ENCODE data around the gene TENM4.

Gene TENM4

DNA sequence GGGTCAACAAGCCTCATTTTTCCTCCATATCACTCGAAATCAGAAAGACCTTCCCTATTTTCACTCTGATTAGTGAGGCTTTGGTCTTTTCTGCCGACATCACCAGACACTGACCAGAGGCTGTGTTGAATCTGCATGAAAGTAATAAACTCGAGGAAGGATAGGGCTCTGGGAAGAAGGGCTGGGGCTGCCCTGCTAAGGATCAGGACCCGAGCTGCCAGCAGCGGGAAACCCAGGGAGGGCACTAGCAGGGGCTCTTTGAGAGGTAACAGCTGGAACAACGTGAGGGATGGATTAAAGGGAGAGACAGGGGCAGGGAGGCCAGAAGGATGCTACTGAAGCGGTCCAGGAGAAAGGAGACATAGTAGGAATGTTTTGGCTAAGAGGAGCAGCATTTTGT is 488.7 kb downstream of the TENM4 start:
- no peak for FAIRE-seq

DNA sequence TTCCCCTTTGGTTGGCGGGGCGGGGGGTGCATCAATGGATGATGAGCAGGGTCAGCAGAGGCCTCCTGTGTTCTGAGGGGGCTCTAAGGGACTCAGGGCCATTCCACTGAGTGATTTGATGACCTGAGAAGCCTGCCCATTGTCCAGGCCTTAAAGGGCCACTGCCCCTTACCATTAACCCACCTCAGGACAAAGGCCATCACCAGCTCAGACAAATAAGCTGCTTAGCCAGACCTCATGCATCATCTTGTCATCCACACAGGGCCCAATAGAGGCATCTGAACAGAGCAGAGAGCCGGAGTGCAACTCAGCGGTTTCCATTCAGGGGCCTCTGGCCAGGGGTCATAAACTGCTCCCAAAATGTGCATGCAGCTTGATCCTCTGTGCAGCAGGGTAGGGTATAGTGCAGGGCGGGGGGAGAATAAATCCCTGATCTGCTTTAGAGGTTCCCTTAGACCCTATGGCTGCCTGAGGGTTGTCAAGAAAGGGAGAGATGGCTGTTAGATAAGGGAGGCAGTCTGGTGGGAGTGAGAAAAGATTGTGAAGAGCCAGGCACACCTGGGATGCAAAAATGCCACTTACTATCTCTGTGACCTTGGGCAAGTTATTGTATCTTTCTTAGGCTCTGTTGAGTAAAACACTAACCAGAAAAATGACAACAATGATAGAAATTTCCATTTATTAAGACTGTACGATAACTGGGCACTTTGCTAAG is 490.7 kb downstream of the TENM4 start:
- FAIRE-seq: no peak

DNA sequence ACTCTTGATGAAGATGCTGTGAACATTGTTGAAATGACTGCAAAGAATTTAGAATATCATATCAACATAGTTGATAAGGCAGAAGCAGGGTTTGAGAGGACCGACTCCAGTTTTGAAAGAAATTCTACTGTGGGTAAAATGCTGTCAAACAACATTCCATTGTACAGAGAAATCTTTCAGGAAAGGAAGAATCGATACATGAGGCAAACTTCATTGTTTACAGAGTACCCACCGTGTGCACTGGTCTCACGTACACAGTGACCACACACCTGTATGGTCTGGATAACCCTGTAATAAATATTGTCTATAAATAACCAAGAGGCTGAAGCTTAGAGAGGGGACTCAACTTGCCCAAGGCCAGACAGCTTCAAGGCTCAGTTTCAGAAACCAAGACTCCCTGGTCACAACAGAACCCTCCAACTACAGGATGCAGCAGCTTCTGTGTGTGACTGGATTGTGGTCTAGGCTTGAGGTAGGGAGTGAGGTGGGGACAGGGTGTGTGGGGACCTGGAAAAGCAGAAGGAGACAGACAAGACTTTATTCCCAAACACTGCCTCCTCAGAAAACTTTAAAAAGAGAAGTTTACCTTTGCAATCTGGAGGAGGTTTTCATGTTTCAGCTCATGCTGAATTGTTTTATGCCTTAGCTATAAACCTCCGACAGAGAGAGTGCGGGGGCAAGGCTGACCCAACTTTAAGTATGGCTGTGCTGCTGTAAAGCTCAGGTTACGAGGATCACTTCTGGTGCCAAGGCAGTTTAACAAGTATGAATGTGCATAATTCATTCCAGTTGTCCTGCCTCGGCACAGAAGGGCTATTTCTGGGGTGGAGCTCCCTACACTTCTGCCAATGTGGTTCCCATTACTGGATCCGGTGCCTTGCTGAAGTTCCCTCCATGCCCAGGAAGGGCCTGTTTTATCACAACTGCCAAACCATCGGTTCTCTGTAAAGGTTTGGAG is 493.6 kb downstream of the TENM4 start:
- no peak for FAIRE-seq

DNA sequence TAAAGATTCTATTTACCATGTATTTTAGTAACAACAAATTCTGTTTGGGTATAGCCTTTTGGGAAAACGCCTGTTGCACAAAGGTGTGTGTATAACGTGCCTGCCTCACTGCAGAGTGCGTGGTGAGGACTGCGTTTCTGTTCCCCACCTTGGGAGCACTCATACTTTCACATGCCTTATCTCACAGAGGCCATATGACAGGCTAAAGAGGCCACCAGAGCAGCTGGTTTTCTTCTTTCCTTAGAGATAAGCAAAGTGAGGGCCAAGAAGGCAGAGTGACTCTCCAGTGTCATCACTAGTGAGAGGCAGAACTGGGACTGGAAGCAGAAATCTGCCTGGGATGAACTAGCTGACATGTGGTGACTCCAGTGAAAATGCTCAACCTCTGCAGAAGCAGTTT is 497.0 kb downstream of the TENM4 start:
- FAIRE-seq: no peak

DNA sequence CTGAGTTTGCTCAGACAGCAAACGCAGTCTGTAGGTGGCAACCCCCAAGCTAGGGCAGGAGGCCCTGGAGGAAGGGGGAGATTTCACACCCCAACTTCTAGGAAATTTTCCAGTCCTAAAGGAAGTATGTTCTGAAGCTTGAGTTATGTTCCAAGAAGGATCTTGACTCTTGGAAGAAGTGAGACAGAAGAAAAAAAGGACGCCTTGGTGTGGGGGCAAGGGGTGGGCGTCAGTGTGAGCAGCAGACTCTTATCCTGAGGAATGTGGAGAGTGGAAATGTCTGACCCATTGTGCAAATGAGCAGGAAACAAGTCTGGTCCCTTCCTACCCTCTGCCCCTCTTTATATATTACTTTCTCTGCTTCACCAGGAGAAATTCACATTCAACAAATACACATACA is 497.7 kb downstream of the TENM4 start:
- no peak for FAIRE-seq

DNA sequence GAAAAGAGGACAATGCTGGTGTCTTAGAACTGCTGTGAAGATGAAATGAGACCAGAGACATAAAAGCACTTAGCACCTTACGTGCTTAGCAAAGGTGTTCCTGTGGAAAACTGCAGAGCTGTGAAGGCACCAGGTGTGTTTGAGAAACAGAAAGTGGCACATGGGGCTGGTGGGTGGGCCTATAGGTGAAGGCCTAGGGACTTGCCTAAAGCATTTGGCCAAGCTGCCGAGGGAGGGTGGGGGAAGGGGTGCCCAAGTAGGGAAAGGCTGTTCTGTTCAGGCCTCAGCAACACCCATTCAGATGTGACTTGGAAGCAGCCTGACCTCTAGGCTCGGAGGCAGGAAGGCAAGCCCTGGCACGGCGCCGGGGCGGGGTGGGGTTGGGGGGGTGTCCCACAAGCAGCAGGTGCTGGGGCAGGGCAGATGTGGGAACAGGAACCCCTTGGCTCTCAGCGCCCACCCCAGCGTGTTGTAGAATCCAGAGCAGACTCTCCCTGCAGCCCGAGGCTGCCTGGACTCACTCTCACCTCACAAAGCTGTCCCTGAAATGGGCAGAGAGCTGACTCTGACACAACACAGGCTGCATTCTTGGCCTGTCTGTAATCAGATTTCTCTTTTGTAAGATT is 499.5 kb downstream of the TENM4 start:
- no peak for FAIRE-seq

DNA sequence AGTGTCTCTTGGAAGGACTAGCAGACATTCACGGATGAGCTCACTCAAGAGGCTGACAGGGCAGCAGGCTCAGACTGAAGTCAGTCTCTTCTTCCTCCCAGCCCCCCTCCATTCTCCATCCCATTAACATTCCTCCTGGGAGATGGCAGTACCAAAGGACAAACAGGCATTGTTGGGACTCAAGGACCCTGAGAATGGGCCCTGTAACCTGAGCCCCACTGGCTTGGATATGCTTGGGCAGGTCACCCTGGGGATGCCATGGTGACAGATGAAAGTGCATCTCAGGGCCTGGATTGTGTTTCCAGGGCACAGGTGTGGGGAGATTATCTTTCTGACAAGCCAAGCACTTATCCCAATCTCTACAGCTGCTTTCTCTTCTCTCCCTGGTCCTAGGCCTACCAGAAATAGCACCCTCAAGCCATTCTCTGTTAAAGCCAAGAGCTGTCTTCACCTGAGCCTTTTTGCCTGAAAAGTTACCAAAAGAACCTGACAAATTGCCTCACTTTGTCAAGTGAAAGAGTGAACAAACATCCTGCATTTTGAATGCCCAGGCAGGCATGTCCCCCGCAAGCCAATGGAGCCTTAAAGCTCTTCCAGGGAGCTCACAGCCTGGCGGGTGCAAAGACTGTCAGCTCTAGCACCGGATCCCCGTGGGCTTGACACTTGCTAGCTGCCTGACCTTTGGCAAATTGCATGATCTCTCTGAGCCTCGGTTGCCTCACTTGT is 500.2 kb downstream of the TENM4 start:
- FAIRE-seq: no peak

DNA sequence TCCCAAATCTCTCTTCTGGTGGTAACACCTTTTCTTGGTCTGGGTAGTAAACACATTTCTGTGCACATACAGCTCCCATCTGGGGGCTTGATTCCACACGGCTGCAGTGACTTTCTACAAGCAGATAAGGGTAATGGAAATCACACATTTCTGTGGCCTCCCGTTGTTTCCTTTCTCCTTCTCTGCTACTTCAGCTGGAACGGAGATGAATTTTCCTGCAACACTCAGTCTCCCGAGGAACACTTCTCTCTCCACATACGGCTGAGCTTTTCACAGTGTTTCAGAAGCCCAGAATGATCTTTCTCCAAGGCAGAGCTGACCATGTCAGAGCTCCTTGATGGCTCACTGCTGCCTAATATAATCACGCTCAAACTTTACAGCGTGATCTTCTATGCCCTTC is 501.9 kb downstream of the TENM4 start:
- no peak for FAIRE-seq

DNA sequence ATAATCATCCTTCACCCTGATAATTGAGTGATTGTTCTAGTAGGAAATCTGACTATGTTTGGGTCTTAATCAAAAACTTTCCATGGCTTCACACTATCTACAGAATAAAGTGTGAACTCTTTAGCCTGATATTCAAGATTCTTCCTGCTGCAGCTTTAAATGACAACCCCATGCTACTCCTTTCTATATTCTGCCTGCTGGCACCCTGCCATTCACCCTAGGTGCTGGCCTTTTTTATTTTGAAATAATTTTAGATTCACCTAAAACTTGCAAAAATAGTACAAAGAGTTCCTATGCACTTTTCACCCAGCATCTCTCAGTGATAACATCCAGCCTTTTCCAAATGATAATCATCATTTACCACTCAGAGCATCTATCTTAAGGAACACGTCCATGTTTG is 502.8 kb downstream of the TENM4 start:
- FAIRE-seq: no peak

DNA sequence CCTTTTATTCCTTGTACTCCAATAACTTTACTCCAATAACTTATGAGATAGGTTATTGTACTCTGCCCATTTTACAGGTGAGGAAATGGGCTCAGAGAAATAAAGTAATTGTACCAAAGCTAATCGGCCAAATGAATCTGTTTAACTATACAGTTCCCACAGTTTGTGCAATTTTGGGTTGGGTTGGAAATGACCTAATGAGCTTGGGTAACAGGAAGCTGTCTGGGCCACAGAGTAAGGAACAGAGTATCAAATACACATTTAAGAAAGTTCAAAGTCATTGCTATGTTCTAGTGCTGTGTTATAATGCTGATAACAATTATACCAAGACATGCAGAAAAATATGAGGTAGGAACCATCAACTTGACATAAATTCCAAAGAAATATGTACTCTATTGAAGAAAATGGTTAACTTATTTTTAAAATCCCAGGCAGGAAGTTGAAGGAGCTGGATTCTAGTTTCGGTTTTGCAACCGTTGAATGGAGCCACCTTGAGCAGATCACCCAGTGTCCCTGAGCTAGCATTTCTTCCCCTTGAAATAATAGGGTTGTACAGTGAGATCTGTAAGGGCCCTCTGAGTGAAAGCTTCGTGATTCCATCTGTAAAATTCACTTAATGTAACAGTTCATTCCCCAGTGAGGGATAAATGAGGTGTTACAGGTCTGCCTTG is 505.3 kb downstream of the TENM4 start:
- FAIRE-seq: no peak

DNA sequence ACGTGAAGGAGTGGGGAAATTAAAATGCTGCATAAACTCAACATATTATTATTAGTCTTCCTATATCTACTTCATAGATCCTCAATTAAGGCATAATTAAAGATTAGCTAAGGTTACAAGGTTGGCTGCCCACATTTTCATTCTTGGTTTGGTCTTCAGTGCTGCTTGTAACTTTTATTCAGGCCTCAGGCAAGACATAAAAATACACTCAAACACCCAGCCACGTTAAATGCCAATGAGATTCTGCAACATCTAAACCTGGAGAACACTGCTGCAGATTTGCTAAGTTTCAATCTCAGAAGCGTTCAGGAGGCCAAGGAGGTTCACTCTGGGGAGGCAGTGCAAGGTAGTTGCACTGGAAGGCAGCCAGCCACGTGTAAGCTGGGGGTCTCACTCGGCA is 507.5 kb downstream of the TENM4 start:
- FAIRE-seq: no peak

DNA sequence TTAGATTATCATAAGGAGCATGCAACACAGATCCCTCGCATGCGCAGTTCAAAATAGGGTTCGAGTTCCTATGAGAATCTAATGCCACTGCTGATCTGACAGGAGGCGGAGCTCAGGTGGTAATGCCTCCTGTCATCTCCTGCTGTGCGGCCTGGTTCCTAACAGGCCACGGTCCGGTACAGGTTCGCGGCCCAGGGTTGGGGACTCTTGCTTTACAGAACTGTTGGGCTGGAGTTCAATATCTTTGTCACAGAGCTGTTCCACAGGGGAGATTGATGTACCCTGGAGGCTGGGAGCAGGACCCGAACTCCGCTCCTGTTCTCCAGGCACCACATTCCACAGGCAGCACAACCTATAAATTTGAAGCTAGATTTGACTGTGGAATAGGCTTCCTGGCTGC is 508.1 kb downstream of the TENM4 start:
- FAIRE-seq: no peak

DNA sequence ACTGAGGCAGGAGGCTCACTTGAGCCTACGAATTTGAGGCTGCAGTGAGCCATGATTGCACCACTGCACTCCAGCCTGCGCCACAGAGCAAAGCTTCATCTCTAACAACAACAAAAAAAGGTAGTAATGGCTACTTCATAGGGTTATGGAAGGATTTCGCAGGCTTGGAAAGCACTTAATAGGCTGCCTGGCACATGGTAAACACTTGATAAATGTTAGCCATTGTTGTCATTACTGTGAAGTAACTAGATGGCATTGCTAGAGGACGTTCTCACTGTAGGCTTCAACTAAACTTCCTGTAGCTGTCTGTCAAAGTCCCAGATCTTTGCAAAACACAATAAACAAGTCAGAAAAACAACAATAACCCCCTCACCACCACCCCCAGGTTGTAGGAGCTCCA is 508.9 kb downstream of the TENM4 start:
- FAIRE-seq: no peak

DNA sequence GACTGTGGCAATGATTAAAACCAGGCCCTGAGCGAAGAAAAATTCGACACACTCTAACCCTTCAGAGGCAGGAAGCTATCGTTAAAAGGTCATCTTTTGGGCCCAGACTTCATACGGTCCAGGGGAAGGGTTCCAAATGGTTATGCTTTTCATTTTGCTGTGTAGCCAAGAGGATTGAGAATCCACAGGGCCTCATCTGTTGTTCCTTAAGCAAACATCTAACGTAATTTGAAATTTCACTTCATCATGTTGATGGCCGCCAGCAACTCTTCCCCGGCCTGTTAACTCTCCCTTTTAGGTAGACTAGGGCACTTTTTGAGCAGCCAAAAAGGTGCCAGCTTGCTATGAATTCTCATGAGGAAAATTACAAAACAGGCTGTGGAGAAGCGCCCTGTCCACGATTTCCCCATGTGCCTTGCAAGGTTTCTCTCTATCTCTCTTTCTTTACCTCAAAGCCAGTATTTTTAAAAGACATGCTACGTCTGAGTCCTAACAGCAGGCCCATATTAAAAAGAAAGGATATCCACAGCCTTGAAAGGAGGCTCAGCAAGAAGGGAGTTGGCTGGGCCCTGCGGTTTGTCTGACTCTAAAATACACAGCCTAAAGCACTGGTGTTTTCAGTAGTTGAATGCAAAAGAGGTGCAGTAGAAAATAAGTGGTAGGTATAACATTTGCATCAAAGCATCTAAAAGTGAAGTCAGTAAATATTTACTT is 509.9 kb downstream of the TENM4 start:
- no peak for FAIRE-seq

DNA sequence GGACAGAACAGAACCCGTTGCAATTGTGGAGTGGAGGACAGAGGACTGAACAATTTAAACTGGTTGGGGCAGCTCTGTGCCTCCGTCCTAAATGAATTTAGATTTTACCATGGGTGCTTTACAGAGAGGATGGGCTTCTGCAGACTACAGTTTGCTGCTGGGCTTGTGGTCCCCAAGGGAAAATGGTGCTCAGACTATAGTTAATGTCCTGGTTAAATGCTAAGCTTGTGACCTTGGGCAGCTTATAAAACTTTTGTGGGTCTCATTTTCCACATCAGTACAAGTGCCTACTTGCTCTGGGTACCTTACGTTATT is 511.0 kb downstream of the TENM4 start:
- no peak for FAIRE-seq

DNA sequence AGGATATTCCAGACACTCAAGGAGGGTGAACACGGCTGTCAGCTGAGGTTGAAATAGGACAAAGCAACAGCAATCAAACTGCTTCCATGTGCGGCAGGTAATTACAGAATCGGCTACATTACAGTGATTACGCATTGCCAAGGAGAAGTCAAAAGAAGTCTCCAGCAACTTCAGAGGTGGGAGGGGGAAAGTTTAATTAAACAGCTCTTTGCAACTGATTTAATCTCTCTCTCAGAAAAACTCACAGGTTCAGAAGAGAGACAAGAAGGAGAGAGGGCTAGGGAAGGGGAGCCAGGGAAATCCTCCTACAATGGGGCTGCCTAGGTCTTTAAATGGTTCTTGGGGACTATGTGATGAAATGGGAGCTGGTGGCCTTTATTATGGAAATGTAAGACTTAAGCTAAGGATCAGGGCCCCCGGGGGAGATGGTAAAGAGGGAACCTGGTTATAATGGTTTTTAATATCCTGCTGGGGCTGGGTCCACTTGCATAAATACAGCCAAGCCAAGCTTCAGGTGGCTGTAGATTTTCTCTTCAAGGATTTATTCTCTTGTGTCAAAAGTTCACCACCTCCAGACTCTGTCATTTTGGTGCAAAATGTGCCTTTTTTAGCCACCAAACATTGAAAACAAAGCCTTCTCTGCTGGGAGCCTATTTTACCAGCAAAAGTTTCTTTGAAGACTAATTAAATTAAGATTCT is 511.5 kb downstream of the TENM4 start:
- FAIRE-seq: no peak

DNA sequence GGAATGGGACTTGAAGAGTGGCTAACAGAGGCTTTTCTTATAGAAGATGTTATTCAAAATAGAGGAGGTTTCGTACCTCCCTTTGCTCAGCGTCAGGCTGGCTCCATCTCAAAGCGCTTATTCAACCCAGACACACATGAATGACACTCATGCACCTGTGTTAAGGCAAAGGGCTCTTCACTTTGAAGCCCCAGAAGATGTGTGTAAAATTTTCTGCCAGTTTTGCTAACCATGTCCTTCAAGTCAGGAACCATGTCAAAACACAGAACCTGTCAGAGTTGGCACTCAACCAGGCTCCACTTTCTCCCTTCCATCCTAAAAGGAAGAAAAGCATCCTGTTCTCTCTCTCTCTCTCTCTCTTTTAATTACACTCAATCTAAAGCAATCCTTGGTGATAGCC is 513.3 kb downstream of the TENM4 start:
- FAIRE-seq: no peak

DNA sequence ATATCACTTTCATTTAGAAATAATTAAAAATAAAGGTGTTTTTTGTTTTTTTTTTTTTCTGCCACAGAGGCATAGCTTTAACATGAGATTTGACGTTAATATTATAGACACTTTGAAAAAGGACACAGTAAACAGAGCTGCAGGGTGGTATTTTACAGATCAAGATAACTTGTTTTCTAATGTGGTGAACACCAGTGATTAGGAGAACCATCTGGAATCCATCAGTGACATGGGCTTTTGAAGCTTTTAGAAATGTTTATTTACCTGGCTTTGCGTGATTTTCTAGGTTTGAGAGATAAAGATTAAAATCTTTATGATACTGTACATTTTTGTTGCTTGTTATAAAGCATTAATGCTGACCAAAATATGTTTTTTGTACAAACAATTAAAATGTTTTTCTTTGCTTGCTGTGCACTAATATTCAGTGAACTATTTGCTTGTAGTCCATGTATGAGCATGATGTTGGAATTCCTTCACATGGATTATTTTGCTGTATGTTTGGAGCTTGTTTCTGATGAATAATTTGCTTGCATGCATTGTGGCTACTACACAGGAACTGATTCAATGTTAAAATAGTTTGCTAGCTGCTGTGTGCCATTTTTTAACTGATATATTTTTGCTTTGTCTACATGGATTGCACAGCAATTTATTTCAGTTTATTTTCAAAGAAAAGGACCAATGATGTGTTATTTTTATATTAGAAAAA is 514.0 kb downstream of the TENM4 start:
- FAIRE-seq: peak; percentile 69

DNA sequence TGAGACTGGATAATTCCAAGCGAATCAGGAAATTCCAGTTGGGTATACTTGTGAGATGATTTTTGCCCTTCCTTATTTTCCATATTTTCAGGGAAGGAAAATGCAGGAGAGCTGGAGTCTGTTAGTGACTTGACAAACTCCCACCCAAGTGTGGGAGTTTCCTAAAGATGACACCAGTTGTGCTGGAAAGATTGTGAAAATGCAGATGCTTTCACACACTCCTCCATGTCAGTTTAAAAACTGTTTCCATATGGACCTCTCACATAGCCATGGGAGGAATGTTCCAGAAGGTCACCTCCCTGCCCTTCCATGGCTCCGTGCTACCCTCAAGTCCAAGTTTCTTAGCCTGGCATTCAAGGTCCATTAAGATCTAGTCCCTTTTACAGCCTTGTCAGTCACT is 515.4 kb downstream of the TENM4 start:
- FAIRE-seq: no peak

DNA sequence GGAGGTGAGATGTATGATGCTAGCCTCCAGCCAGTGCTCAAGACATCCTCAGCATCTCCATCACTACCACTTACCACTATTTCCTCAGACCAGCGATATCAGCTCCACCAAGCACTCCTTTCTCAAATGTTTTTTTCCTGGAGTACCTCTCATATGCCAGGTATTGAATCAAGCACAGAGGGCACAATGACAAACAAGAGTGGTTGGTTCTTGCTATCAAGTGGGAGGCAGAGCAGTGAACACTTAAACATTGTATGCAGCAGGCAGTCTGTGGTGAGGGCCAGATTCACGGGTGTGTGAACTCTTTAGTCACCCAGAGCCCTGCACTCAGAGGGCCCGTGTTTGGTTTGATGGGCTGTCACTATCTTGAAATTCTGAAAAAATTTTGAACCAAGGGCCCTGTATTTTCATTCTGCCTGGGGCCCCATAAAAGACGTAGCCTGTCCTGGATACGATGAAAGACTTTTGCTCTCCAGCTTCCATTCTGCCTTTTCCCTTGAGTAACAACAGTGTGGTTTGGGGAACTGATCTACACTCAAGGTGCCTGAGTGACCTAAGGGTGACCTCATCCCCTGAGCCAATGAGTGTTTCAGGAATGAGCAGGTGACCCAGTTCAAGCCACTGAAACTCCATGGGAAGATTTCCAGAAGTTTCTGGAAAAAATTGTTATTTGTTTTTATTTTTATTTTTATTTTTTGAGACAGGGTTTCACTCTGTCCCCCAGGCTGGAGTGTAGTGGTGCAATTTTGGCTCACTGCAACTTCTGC is 517.8 kb downstream of the TENM4 start:
- no peak for FAIRE-seq
